HL-60 (cell line): ENCODE results near the gene BHLHE41.

Experiments
- CTCF ChIP-seq: IDR thresholded peaks from one replicate; pipeline ENCODE4 v1.5.1; 2011; ENCODE audit warnings: low read length, control low read depth, inconsistent platforms; ENCODE audit not compliant: insufficient read depth
- POLR2AphosphoS5 ChIP-seq: IDR thresholded peaks from 2 replicates; pipeline ENCODE4 v1.6.1; 2012; ENCODE audit warnings: low read depth

GRCh38 chr12:26106347-26106746, 18.5 kb downstream of the BHLHE41 start:
- TF ChIP-seq CTCF (no peak), POLR2AphosphoS5 (no peak)
